ENCODE data around the gene PTRH2. TPM values are rescaled to one million over a fixed set of nuclear protein-coding genes. Genes with fewer than 3 reads are reported as not detected.

The PTRH2 gene
- total RNA-seq, 1 donor from 2014 or later: 43.0 TPM

- no peaks in the 10 kb centered on the region for H3K27me3 ChIP-seq
- no peaks in the 10 kb centered on the region for H3K9me3 ChIP-seq
- peaks cover 0 to 41% of the 10 kb centered on the region in 2 donors for H3K36me3 ChIP-seq
- intact Hi-C loops (cut with DNase I): no loop called here
- no peak for TF ChIP-seq CTCF (IDR thresholded peaks at IDR 0.05)
- no peak for TF ChIP-seq POLR2AphosphoS5 (IDR thresholded peaks at IDR 0.05; ENCODE audit: insufficient read depth in 1 of 2, low read depth in 1 of 2)
- no peak for TF ChIP-seq POLR2A (IDR thresholded peaks at IDR 0.05)
- DNase-seq (ENCODE audit: extremely low spot score in 2 of 2): no peak
- no peak overlapping the region for H3K27ac ChIP-seq
- no peak overlapping the region for H3K4me3 ChIP-seq
- peaks cover 5% of the 10 kb centered on the region for H3K4me1 ChIP-seq
Observed at GRCh38 chr17:59699218-59699617, 8.0 kb downstream of the PTRH2 start.

GRCh38 chr17:59698143-59698542 lies 9.1 kb downstream of the PTRH2 start:
- H3K27me3 ChIP-seq: no peaks in the 10 kb centered on the region
- no peak for TF ChIP-seq POLR2A (IDR thresholded peaks at IDR 0.05)
- no peak for TF ChIP-seq POLR2AphosphoS5 (IDR thresholded peaks at IDR 0.05; ENCODE audit: insufficient read depth in 1 of 2, low read depth in 1 of 2)
- TF ChIP-seq CTCF (IDR thresholded peaks at IDR 0.05): no peak
- no peak overlapping the region for H3K27ac ChIP-seq
- intact Hi-C loops (cut with DNase I): no loop called here
- no peak for DNase-seq (ENCODE audit: extremely low spot score in 2 of 2)
- no peaks in the 10 kb centered on the region for H3K4me1 ChIP-seq
- H3K9me3 ChIP-seq: no peaks in the 10 kb centered on the region
- no peak overlapping the region for H3K4me3 ChIP-seq
- peaks cover 0 to 48% of the 10 kb centered on the region in 2 donors for H3K36me3 ChIP-seq

- Histone ChIP-seq H3K27ac (no peak overlapping the region), H3K27me3 (no peaks in the 10 kb centered on the region), H3K9me3 (no peaks in the 10 kb centered on the region), H3K4me3 (no peak overlapping the region), H3K4me1 (no peaks in the 10 kb centered on the region), H3K36me3 (peaks cover 0 to 55% of the 10 kb centered on the region in 2 donors)
- intact Hi-C loops (cut with DNase I): no loop called here
- DNase-seq (ENCODE audit: extremely low spot score in 2 of 2): no peak
- no peak for TF ChIP-seq POLR2A (IDR thresholded peaks at IDR 0.05)
Observed at GRCh38 chr17:59696682-59697277, 10.4 kb downstream of the PTRH2 start.

GRCh38 chr17:59695945-59696681 lies 11.1 kb downstream of the PTRH2 start:
- intact Hi-C loops (cut with DNase I): no loop called here
- Histone ChIP-seq H3K9me3 (no peaks in the 10 kb centered on the region), H3K4me3 (no peak overlapping the region), H3K27me3 (no peaks in the 10 kb centered on the region), H3K4me1 (no peaks in the 10 kb centered on the region), H3K36me3 (peaks cover 0 to 58% of the 10 kb centered on the region in 2 donors), H3K27ac (no peak overlapping the region)
- no peak for DNase-seq (ENCODE audit: extremely low spot score in 2 of 2)
- TF ChIP-seq CTCF (IDR thresholded peaks at IDR 0.05): no peak
- no peak for TF ChIP-seq POLR2AphosphoS5 (IDR thresholded peaks at IDR 0.05; ENCODE audit: insufficient read depth in 1 of 2, low read depth in 1 of 2)
- TF ChIP-seq POLR2A (IDR thresholded peaks at IDR 0.05): no peak

GRCh38 chr17:59694344-59694743 lies 12.9 kb downstream of the PTRH2 start:
- peaks cover 0 to 66% of the 10 kb centered on the region in 2 donors for H3K36me3 ChIP-seq
- no peaks in the 10 kb centered on the region for H3K9me3 ChIP-seq
- H3K27ac ChIP-seq: no peak overlapping the region
- no peak for TF ChIP-seq POLR2A (IDR thresholded peaks at IDR 0.05)
- no peak for TF ChIP-seq POLR2AphosphoS5 (IDR thresholded peaks at IDR 0.05; ENCODE audit: insufficient read depth in 1 of 2, low read depth in 1 of 2)
- no peak for TF ChIP-seq CTCF (IDR thresholded peaks at IDR 0.05)
- intact Hi-C loops (cut with DNase I): no loop called here
- H3K4me1 ChIP-seq: no peaks in the 10 kb centered on the region
- DNase-seq (ENCODE audit: extremely low spot score in 2 of 2): no peak
- H3K4me3 ChIP-seq: no peak overlapping the region
- H3K27me3 ChIP-seq: no peaks in the 10 kb centered on the region
